AG09319 (cell line): Measurements from ENCODE around the gene CCR5.

ENCODE experiments used
- DNase-seq: peaks from one replicate; pipeline ENCODE4 v3.0.0-alpha.2; 2010; ENCODE audit warnings: low read depth; ENCODE audit errors: extremely low read depth
- TF ChIP-seq, protein P1 (sequence below): IDR thresholded peaks from 2 replicates; pipeline ENCODE4 v1.5.1; 2011; ENCODE audit warnings: low read depth, mild to moderate bottlenecking, inconsistent platforms, low read length, moderate library complexity

CCR5 gene

DNA sequence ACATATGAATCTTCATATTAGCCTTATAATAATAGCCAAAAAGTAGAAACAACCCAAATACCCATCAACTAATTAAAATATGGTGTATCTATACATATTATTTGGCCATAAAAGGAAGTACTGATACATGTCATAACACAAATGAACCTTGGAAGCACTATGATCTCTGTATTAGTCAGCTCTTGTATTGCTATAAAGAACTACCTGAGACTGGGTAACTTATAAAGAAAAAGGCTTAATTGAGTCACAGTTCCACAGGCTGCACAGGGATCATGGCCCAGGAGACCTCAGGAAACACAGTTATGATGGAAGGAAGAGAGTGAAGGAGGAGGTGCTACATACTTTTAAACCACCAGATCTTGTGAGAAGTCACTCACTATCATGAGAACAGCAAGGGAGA lies 32.8 kb upstream of the CCR5 start:
- TF ChIP-seq, protein P1, sequence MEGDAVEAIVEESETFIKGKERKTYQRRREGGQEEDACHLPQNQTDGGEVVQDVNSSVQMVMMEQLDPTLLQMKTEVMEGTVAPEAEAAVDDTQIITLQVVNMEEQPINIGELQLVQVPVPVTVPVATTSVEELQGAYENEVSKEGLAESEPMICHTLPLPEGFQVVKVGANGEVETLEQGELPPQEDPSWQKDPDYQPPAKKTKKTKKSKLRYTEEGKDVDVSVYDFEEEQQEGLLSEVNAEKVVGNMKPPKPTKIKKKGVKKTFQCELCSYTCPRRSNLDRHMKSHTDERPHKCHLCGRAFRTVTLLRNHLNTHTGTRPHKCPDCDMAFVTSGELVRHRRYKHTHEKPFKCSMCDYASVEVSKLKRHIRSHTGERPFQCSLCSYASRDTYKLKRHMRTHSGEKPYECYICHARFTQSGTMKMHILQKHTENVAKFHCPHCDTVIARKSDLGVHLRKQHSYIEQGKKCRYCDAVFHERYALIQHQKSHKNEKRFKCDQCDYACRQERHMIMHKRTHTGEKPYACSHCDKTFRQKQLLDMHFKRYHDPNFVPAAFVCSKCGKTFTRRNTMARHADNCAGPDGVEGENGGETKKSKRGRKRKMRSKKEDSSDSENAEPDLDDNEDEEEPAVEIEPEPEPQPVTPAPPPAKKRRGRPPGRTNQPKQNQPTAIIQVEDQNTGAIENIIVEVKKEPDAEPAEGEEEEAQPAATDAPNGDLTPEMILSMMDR = no peak
- DNase-seq = no peak

DNA sequence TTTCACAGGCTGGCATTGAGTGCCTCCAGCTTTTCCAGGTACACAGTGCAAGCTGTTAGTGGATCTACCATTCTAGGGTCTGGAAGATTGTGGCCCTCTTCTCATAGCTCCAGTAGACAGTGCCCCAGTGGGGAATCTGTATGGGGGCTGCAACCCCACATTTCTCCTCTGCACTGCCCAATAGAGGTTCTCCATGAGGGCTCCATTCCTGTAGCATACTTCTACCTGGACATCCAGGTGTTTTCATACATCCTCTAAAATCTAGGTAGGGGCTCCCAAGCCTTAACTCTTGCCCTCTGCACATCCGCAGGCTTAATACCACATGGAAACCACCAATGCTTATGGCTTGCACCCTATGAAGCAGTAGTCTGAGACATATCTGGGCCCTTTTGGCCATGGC lies 31.9 kb upstream of the CCR5 start:
- TF ChIP-seq, protein P1 = no peak
- DNase-seq = no peak

DNA sequence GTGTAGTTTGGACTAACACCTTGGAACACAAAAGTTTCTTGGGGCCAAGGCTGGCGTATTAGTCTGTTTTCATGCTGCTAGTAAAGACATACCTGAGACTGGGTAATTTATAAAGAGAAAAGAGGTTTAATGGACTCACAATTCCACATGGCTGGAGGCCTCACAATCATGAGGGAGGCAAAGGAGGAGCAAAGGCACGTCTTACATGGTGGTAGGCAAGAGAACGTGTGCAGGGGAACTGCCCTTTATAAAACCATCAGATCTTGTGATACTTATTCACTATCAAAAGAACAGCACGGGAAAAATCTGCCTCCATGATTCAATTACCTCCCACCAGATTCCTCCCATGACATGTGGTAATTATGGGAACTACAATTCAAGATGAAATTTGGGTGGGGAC lies 26.3 kb upstream of the CCR5 start:
- TF ChIP-seq, protein P1 = no peak
- DNase-seq = no peak

DNA sequence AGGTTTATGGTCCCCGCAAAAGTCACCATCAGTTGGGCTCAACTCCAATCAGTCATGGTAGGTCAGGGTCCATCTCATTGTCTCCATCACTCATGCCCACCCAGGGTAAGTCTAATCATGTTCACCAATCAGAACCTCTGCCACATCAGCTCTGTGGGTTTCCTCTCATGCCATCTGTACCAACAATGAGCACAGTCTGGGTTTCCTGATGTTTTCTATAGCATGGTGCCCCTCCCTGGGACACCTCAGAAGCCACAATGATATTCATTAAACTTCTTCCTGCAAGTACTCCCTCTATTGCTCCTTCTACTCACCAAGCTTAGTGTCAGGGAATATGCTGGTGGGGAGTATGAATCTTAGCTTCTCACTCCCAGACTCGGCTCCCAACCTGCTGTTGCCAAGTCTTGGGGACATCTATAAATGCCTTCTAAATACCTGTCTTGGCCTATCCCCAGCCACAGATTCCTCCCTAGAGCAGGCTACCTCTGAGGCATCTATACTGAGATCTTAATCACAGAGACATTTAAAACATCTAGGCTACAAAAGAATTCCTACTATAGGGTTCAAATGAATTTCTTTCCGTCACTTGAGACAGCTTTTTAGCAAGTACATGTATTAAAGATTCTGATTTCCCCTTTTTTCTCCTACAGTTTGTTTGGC lies 21.8 kb upstream of the CCR5 start:
- TF ChIP-seq, protein P1 = no peak
- no peak for DNase-seq

DNA sequence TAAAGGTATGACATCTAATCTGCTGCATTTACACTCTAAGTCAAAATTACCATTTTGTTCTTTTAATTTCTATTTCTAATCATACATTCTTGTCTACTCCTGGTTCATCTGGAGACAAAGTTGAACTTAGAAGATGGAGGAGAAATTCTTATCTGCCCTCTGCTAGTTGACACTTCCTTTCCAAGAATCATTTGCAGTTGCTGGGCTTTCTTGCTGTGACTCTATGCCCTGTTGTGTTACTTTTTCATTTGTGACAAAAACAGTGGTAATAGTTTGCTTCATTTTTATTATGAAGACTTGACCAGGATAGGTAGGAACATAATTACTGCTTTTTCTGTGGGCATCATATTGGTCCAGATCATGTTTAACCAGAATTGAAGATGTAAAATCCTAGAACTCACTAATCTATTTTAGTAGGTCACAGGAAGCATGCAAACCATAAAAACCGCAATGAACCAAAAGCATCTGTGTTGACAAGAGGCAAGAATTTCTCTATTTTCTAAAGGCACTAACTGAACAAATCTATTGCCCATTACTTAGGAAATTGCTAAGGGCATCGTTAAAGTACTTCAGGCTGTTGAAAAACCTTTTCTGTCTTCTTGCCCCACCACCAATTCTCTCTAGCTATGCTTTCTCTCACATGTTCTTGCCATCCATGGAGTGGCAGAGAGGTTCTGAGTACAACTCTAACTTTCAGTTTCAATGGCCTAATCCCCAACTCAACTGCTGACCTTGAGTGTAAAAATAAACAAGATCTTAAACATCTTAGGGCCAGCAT lies 21.1 kb upstream of the CCR5 start:
- no peak for DNase-seq

DNA sequence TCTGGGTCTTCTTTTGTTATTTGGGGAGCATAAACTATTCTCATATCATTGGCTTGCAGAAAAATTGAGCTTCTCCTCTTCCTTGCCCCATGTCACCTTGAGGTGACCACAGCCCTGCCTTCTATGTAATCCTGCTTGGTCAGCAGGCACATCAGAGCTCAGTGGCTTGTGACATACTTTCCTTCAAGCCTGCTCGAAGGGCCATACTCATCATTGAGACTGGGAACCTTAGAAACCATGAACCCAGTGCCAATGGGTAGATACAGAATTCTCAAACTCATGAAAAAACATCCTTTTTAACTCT lies 20.5 kb upstream of the CCR5 start:
- no peak for DNase-seq
- TF ChIP-seq, protein P1 = no peak

More for the DNA sequence above, 21.1 kb upstream of the CCR5 start:
- TF ChIP-seq, protein P1 = no peak

DNA sequence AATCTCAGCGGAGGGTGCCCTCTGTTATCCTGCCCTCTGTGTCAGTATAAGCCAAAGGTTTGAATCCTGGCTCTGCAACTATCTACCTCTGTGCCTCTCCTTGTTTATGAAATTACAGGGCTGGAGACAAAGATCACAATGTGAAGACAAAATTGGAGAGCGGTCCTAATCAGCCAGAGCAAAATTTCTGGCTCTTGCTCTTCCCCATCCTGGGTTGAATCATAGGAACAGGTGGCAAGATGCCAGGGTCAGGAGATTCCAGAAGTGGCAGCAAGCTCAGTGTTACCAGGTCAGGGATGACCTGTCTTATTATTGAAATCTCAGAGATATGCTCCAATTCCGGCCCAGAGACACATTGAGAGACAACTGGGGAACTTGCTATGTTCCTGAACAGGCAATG lies 19.1 kb upstream of the CCR5 start:
- DNase-seq = no peak

More for the DNA sequence above, 19.1 kb upstream of the CCR5 start:
- TF ChIP-seq, protein P1 = no peak
